Stimulated activated CD4-positive, alpha-beta T cell treated with anti-CD3 and anti-CD28 coated beads, Interleukin-12 subunit alpha, Interleukin-12 subunit beta, amount 100 ng/mL, for 4 hours (primary cell): ENCODE data around the gene TERB1.

Experiments used
- DNase-seq: peaks from one replicate; pipeline ENCODE4 v3.0.0-alpha.2; 2020

Gene TERB1

GRCh38 chr16:66741950-66742808, 59.2 kb downstream of the TERB1 start:
- no peak for DNase-seq

DNA sequence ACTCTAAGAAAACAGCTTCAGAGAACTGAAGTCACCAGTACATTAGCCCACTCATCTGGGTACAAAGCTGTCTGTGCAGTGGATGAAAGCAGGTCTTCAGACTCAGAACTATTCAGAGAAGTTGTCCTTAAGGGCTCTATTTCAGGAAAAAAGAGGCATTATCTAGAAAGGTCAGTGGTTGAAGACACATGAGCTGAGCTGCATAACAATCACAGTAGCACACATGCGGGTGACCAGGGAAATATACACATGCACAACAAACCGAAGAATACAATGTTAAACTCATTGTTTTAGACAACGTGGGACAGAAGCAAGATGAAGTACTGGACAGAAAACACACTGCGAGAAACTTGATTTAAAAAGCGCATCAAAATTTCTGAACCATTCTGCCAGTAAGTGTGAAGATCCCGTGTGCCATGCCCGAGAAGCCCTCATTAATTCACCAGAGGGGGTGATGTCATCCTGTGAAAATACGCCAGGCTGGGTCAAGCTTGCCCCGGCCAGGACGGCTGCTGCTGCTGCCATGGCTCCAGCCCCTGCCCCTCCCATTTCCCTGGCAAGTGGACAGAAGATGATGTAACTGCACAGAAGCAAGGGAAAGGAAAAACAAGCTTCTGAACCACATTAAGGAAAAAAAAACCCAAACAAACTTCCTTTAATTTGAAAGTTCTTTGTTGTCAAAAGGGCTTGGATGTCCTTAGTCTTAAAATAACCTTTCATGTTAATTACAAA, 60.0 kb downstream of the TERB1 start:
- DNase-seq = no peak

DNA sequence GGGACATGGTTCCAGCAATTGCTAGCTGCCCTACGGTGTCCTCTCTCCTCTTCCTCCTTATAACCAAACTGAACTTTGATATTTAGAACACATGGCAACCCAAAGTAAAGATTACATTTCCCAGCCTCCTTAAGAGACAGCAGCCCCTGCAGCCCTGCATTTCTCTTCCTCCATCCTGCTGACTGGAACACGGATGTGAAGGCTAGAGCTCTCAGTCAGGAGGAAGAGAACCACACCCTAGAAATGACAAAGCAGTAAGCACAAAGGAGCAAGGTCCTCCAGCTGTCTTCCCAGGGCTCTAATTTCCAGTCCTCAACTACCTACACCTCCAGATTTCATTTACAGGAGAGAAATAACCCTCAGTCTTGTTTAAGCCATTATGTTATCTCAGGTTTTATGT, 60.9 kb downstream of the TERB1 start:
- DNase-seq = no peak

GRCh38 chr16:66740010-66740409, 61.4 kb downstream of the TERB1 start:
- DNase-seq = peak; percentile 9

DNA sequence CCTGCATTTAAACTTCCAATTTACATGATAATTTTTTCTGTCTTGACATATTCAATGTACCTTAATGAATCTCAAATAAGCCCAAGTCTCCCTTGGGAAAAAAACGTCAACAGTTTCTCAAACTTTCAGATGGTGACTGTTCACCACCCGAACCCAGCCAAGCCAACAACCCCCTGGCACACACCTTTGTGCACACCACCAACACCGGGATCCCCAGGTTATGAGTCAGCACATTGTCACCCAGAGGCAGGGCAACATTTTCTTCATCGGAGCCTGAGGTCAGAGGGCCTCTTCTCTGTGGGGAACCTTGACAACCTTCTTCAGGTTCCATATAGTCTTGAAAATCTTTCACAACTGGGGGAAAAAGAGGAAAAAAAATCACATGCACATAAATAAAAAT, 65.5 kb downstream of the TERB1 start:
- DNase-seq = no peak

DNA sequence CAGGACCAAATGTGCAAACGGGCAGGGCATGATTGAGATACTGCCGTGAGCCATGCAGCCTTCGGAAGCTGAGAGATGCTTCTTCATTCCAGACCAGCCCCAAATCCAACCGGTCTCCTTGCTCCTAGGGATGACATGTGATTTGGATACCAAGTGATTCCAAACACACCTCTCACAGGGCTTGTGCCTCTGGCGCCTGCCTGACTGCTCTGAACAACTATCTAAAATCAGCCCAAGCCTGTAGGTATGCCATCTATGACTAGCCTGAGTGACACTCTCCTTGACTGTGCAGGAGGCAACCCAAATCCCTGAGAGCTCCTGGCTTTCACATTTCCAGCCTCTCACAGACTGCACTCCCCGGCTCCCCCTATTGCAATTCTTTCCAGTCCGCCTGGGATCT, 70.3 kb downstream of the TERB1 start:
- no peak for DNase-seq

DNA sequence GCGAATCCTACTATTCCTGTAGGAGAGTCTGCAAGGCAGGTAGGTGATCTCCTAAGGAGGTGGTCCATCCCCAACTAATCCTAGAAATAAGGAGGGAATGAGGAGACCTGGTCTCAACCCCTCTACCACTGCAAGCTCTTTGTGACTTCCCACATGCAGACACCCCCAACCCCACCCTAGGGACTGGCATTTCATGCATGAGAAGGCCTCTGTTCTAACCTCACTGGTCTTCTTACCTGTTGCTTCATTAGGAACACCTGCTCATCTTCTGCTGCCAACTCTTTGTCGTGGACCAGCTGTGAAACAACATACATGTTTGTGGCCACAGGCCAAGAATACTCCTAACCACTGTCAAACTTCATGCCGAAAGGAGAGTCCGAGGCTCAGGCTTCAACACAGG, 72.6 kb downstream of the TERB1 start:
- DNase-seq = no peak

- no peak for DNase-seq
These were observed 73.1 kb downstream of the TERB1 start for GRCh38 chr16:66728117-66728787.

DNA sequence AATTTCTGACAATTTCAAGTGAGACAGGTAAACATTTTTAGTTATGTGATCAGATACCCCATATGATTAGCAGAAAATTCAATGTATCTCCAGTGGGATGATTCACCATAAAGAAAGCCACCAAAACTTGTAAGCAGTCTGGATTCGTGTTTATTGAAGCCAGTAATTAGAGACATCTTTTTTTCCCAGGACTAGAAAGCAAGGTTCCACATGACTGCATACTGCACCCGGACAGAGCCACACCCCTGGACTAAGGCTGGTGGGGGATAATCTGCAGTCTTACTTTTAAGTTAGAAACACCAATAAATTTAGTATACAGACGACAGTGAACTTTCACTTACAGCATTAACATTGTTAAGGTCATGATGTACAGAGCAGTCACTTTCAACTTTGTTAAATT, 80.6 kb downstream of the TERB1 start:
- no peak for DNase-seq

GRCh38 chr16:66719246-66719645, 82.1 kb downstream of the TERB1 start:
- no peak for DNase-seq

DNA sequence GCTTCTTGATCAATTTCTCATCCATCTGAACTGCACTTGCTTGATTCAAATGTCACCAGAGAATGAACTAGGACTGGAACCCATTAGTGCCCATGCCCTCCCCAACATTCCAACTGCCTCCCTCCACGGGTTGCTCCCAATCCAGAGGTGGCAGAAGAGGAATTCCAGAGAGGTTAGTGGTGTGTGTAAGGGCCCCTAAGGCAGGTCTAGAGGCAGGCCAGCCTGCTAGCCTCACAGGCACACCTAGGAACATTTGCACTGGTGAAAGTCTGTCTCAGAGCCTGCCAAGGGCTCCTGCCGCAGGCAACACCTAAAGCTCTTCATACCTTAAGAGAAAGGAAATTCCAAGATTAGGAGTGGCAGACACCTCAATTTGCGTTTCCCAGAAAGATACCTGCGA, 83.6 kb downstream of the TERB1 start:
- no peak for DNase-seq

- no peak for DNase-seq
These were observed 84.2 kb downstream of the TERB1 start for GRCh38 chr16:66717112-66717675.

- no peak for DNase-seq
These were observed 86.6 kb downstream of the TERB1 start for GRCh38 chr16:66714654-66715307.

DNA sequence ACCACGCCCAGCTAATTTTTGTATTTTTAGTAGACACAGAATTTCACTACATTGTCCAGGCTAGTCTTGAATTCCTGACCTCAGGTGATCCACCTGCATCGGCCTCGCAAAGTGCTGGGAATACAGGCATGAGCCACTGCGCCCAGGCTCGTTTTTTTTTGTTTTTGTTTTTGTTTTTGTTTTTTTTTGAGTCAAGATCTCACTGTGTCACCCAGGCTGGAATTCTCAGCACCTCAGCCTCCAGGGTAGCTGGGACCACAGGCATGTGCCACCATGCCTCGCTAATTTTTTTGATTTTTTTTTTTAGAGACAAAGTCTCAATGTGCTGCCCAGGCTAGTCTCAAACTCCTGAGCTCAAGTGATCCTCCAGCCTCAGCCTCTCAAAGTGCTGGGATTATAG, 87.3 kb downstream of the TERB1 start:
- no peak for DNase-seq

DNA sequence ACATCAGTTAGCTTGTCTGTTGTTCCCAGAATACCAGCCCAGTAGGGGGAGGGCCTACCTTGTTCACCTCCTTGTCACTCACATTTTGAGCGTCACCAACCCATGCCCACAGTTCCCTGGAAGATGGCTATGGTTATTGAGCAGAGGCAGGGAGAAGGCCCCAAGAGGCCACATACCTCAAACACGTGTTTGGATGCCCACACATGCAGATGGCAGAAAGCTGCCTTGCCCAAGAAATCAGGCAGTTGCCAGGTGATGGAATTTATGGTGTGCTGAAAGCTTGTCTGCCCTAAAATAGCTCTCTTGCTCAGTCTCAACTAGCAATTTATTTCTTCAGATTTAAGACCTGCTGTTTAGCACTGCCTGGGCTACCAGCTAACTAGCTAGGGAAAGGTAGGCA, 88.3 kb downstream of the TERB1 start:
- no peak for DNase-seq

DNA sequence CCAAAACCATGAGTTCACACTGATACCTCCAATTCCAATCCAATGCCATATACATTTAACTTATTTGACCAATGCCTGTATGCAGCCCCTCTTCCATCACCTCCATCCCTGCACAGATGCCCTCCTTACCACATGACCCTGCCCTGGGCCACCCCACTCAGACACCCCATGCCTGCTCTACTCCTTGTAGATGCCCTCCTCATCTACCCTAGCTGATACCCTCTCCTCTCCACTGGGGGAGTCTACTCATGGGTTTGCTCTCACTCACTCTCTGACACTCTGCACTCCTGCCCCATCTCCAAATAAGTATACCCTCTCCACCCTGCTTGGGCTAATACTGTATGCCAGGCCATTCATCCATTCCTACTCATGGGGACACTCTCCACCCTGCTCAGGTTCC, 88.9 kb downstream of the TERB1 start:
- no peak for DNase-seq

DNA sequence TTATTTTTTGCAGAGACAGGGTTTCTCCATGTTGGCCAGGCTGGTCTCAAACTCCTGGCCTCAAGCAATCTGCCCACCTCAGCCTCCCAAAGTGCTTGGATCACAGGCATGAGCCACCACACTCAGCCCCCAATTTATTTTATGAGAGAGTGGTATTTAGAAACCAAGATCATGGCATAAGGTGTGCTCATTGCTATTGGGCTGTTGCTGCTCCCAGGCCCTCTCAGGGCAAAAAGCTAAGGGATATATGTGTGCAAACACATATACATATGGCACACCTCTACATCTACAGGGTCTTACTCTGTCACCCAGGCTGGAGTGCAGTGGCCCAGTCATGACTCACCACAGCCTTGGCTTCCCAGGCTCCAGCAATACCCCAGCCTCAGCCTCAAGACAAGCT, 89.8 kb downstream of the TERB1 start:
- DNase-seq = no peak

- no peak for DNase-seq
These were observed 94.9 kb downstream of the TERB1 start for GRCh38 chr16:66706506-66706880.

DNA sequence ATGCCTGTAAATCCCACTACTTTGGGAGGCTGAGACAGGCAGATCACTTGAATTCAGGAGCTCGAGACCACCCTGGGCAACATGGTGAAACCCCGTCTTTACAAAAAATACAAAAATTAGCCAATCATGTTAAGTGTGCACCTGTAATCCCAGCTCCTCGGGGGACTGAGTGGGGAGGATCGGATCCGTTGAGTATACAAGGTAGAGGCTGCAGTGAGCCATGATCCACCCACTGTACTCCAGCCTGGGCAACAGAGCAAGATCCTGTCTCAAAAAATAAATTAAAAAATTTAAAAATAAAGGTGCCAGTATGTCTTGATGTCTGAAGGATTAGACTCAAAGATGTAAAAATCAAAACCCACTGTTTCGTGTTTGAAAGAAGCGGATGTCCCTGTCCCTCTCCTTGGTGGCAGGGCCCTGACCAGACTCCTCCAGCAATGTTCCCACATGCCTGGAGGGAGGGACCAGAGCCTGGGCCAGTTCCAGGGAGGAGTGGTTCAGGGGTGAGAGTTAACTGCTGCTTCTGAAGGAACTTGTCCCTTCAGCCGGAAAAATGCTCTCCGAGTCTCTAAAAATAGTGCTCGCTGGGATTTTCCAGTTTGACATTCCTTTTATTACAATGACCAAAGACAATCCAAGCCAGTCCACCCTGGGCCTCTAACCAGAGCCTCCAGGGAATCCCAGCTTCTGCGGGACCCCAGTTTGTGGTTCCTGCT, 95.4 kb downstream of the TERB1 start:
- DNase-seq = no peak
